OCI-LY7 (cell line): ENCODE data around the gene RGS17. TPM values are rescaled to one million over a fixed set of nuclear protein-coding genes. Genes with fewer than 3 reads are reported as not detected.

ENCODE experiments used
- BruUV-seq: library from RNA; stranded (reverse); fragments of 400-500 nt; replicated peaks from 2 replicates; lab custom pipeline; 2021; lab: Mats Ljungman, UMichigan
- CTCF ChIA-PET: fragments of 300-600 bp; sonication (Branson Sonifier 250); formaldehyde crosslinking; loops from one replicate; lab custom pipeline; 2022; ENCODE audit warnings: antibody characterized with exemption; ENCODE audit not compliant: unreplicated experiment; lab: Charles Lee
- POLR2A ChIA-PET: fragments of 300-600 bp; sonication (Branson Sonifier 250); formaldehyde crosslinking; loops from one replicate; lab custom pipeline; 2022; ENCODE audit warnings: antibody characterized with exemption; lab: Charles Lee
- DNase-seq: peaks from one replicate; pipeline ENCODE4 v3.0.0-alpha.2; 2015; ENCODE audit warnings: low spot score
- H2AFZ ChIP-seq: fragments of 200-600 bp; sonication (generic), shearing (Covaris generic); 2 replicates; pipeline ENCODE4 v1.6.1; 2014; ENCODE audit warnings: mild to moderate bottlenecking, antibody characterized with exemption, low read length, moderate library complexity
- H3K27ac ChIP-seq: fragments of 200-600 bp; sonication (generic); 2 replicates; pipeline ENCODE4 v1.5.1; 2014; ENCODE audit warnings: mixed run types, low read depth, mild to moderate bottlenecking, moderate library complexity, low read length, inconsistent platforms; ENCODE audit not compliant: poor library complexity, severe bottlenecking
- H3K36me3 ChIP-seq: fragments of 200-600 bp; sonication (generic); 2 replicates; pipeline ENCODE4 v1.6.1; 2014; ENCODE audit warnings: mild to moderate bottlenecking, antibody characterized with exemption, low read length, moderate library complexity, mixed read lengths; ENCODE audit not compliant: insufficient read depth
- H3K4me1 ChIP-seq: fragments of 200-600 bp; sonication (generic); 2 replicates; pipeline ENCODE4 v1.5.1; 2014; ENCODE audit warnings: mild to moderate bottlenecking, low read length; ENCODE audit not compliant: insufficient read depth, poor library complexity, severe bottlenecking
- H3K4me2 ChIP-seq: fragments of 200-600 bp; sonication (generic); 2 replicates; pipeline ENCODE4 v1.6.1; 2014; ENCODE audit warnings: mild to moderate bottlenecking, low read length
- H3K4me3 ChIP-seq: fragments of 200-600 bp; sonication (generic); 2 replicates; pipeline ENCODE4 v1.5.1; 2014; ENCODE audit warnings: mild to moderate bottlenecking, low read depth, low read length; ENCODE audit not compliant: poor library complexity, severe bottlenecking
- H3K79me2 ChIP-seq: fragments of 200-600 bp; sonication (generic); 2 replicates; pipeline ENCODE4 v1.6.1; 2016; ENCODE audit warnings: low read depth, mild to moderate bottlenecking, low read length, moderate library complexity, mixed read lengths; ENCODE audit not compliant: insufficient read depth
- H3K9me2 ChIP-seq: fragments of 200-600 bp; sonication (generic); 2 replicates; pipeline ENCODE4 v1.6.1; 2016; ENCODE audit warnings: mild to moderate bottlenecking, low read length, mixed read lengths; ENCODE audit not compliant: insufficient read depth
- H3K9me3 ChIP-seq: fragments of 200-600 bp; sonication (generic); 2 replicates; pipeline ENCODE4 v1.6.1; 2014; ENCODE audit warnings: mild to moderate bottlenecking, mixed run types, low read length, mixed read lengths
- H4K20me1 ChIP-seq: fragments of 200-600 bp; sonication (generic); 2 replicates; pipeline ENCODE4 v1.6.1; 2014; ENCODE audit warnings: mild to moderate bottlenecking, antibody characterized with exemption, low read length, moderate library complexity, mixed read lengths; ENCODE audit not compliant: insufficient read depth
- CTCF ChIP-seq: fragments of 200-600 bp; sonication (generic); conservative IDR thresholded peaks from 2 replicates; pipeline ENCODE4 v1.5.1; 2014; ENCODE audit warnings: mild to moderate bottlenecking, antibody characterized with exemption, low read length, moderate library complexity, mixed read lengths
- EZH2phosphoT487 ChIP-seq: fragments of 200-600 bp; sonication (generic); IDR thresholded peaks from 2 replicates; pipeline ENCODE4 v1.6.1; 2018; ENCODE audit warnings: low read depth, borderline replicate concordance, mild to moderate bottlenecking, mixed run types, antibody characterized with exemption, low read length, moderate library complexity, mixed read lengths
- intact Hi-C: fragments of 100-400 bp; cut with micrococcal nuclease; formaldehyde crosslinking; loops from one replicate; pipeline ENCODE4 v1.10.0; 2022; ENCODE audit not compliant: unreplicated experiment
- total RNA-seq, 2 experiments: library from RNA; depleted of rRNA in 1 of 2; stranded (reverse); fragments of >200 nt in 1 of 2; shearing (Covaris generic) in 1 of 2; gene quantifications; 2 replicates each; pipeline ENCODE4 v1.2.3, GENCODE V29; 2014 to 2022

RGS17 gene
- total RNA-seq, 2 experiments from 2014 or later: not detected

DNA sequence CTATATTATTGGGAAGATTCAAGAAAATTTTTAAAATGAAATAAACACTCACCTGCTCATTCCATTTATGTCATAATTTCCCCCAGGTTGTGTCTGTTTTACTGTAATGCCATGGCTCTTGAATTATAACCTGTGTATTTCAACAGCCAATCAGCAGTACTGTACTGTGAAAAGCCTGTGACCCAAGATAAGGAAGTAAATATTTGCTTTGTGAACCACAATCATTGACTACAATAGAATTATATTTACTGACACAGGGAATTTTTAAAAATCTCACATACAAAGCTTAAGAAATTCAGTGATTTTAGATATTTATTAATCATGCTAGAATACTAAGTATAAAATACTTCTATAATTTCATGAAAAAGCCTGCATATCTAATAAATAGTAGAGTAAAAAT is 6.0 kb downstream of the RGS17 start:
- H3K4me3 ChIP-seq: no peak overlapping the region
- DNase-seq: no peak
- intact Hi-C loops: no loop called here
- no TSS peak for BruUV-seq
- ChIA-PET POLR2A (interaction anchor here (0.7 to 1.4 kb wide), 2 partner anchors 10 to 283 kb away, joined by 3 to 5 read pairs; no protein-coding TSS in a partner anchor), CTCF (no interaction called here)
- no peaks in the 10 kb centered on the region for H3K9me3 ChIP-seq
- no peak overlapping the region for H3K4me2 ChIP-seq
- no peak overlapping the region for H2AFZ ChIP-seq
- TF ChIP-seq EZH2phosphoT487: no peak
- no peak for TF ChIP-seq CTCF
- no peaks in the 10 kb centered on the region for H4K20me1 ChIP-seq
- no peaks in the 10 kb centered on the region for H3K79me2 ChIP-seq
- no peaks in the 10 kb centered on the region for H3K9me2 ChIP-seq
- H3K36me3 ChIP-seq: no peaks in the 10 kb centered on the region
- no peak overlapping the region for H3K27ac ChIP-seq
- no peaks in the 10 kb centered on the region for H3K4me1 ChIP-seq

DNA sequence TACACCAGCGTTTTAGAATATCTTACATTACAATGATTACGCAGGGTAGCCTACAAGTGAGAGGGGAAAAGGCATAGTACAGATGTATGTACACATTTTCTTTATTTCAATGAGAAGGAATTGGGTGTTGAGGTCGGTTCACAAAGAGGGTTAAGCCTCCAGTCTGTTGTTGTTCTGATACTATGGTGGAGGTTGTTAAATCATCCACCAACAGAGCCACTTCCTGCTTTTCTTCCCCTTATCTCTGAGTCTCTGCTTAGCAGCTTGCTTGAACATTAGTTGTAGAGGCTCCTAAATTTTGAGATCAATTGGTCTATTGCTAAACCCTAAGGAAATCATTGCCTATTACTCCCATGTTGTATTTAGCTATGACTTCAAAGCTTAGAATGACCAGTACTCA is 7.3 kb downstream of the RGS17 start:
- Histone ChIP-seq H3K4me3 (no peak overlapping the region), H3K36me3 (no peaks in the 10 kb centered on the region), H3K4me1 (no peaks in the 10 kb centered on the region), H2AFZ (no peak overlapping the region), H3K79me2 (no peaks in the 10 kb centered on the region), H3K9me2 (no peaks in the 10 kb centered on the region), H3K4me2 (no peak overlapping the region), H4K20me1 (no peaks in the 10 kb centered on the region), H3K27ac (no peak overlapping the region), H3K9me3 (no peaks in the 10 kb centered on the region)
- TF ChIP-seq CTCF: no peak
- no peak for TF ChIP-seq EZH2phosphoT487
- intact Hi-C loops: no loop called here
- BruUV-seq: no TSS peak
- POLR2A ChIA-PET: no interaction called here
- no peak for DNase-seq
- CTCF ChIA-PET: no interaction called here

- no peaks in the 10 kb centered on the region for H4K20me1 ChIP-seq
- no peak for DNase-seq
- no TSS peak for BruUV-seq
- H3K9me2 ChIP-seq: no peaks in the 10 kb centered on the region
- no peak overlapping the region for H3K4me3 ChIP-seq
- H2AFZ ChIP-seq: no peak overlapping the region
- POLR2A ChIA-PET: no interaction called here
- CTCF ChIA-PET: no interaction called here
- H3K79me2 ChIP-seq: no peaks in the 10 kb centered on the region
- H3K36me3 ChIP-seq: no peaks in the 10 kb centered on the region
- no peak overlapping the region for H3K27ac ChIP-seq
- intact Hi-C loops: no loop called here
- H3K4me1 ChIP-seq: no peaks in the 10 kb centered on the region
- TF ChIP-seq EZH2phosphoT487 (no peak), CTCF (no peak)
- no peaks in the 10 kb centered on the region for H3K9me3 ChIP-seq
- no peak overlapping the region for H3K4me2 ChIP-seq
Observed at GRCh38 chr6:153121311-153121710, 9.8 kb downstream of the RGS17 start.
